Liver (tissue), 9 donors: Measurements from ENCODE around the gene EXOC6B. TPM values are rescaled to one million over a fixed set of nuclear protein-coding genes. Genes with fewer than 3 reads are reported as not detected.
A peak's percentile ranks its signal among the peaks of the same experiment; 100 is the strongest.

Source experiments
- DNase-seq: peaks from one replicate; pipeline ENCODE4 v3.0.0-alpha.2; 2017; ENCODE audit warnings: low spot score
- H3K27ac ChIP-seq, 2 donors: one replicate each; pipeline ENCODE4 v1.7.0; 2013; ENCODE audit warnings: inconsistent platforms in 2 of 2, low read length in 2 of 2, control low read depth in 1 of 2, low read depth in 1 of 2, mild to moderate bottlenecking in 1 of 2
- H3K27me3 ChIP-seq, 4 donors: one replicate each; pipeline versions ENCODE4 v1.6.1 to v1.7.0; 2013; ENCODE audit warnings: low read length in 3 of 4, inconsistent platforms in 1 of 4, mild to moderate bottlenecking in 1 of 4, moderate library complexity in 1 of 4; ENCODE audit not compliant: control insufficient read depth in 4 of 4, insufficient read depth in 4 of 4
- H3K36me3 ChIP-seq, 4 donors: one replicate each; pipeline versions ENCODE4 v1.6.1 to v1.7.0; 2013; ENCODE audit warnings: low read length in 3 of 4, mild to moderate bottlenecking in 3 of 4, low read depth in 1 of 4, moderate library complexity in 1 of 4; ENCODE audit not compliant: control insufficient read depth in 4 of 4, insufficient read depth in 3 of 4
- H3K4me1 ChIP-seq, 4 donors: one replicate each; pipeline versions ENCODE4 v1.6.1 to v1.7.0; 2013; ENCODE audit warnings: low read length in 3 of 4, mild to moderate bottlenecking in 3 of 4, moderate library complexity in 1 of 4; ENCODE audit not compliant: control insufficient read depth in 4 of 4, insufficient read depth in 4 of 4
- H3K4me3 ChIP-seq, 3 donors: one replicate each; pipeline versions ENCODE4 v1.6.1 to v1.7.0; 2013; ENCODE audit warnings: low read length in 3 of 3, control low read depth in 1 of 3, low read depth in 1 of 3, mild to moderate bottlenecking in 1 of 3
- H3K9ac ChIP-seq, 2 donors: one replicate each; pipeline ENCODE4 v1.7.0; 2013; ENCODE audit warnings: low read length in 2 of 2, mild to moderate bottlenecking in 2 of 2, moderate library complexity in 2 of 2, control low read depth in 1 of 2, low read depth in 1 of 2
- H3K9me3 ChIP-seq, 4 donors: one replicate each; pipeline versions ENCODE4 v1.6.1 to v1.7.0; 2013; ENCODE audit warnings: low read length in 3 of 4; ENCODE audit not compliant: control insufficient read depth in 4 of 4
- ATF3 ChIP-seq: IDR thresholded peaks from 2 replicates; pipeline ENCODE4 v1.6.1; 2016; ENCODE audit warnings: antibody characterized with exemption
- CTCF ChIP-seq: fragments of 150-350 bp; IDR thresholded peaks from 2 replicates; pipeline ENCODE4 v1.5.1; 2017; ENCODE audit warnings: improper control_type of control experiment, low read depth, low read length; ENCODE audit not compliant: missing input control
- EGR1 ChIP-seq, 2 donors: IDR thresholded peaks; 2 replicates each; pipeline ENCODE4 v1.6.1; 2016 to 2018; ENCODE audit warnings: antibody characterized with exemption in 2 of 2, low read depth in 2 of 2
- FOXA1 ChIP-seq: IDR thresholded peaks from 2 replicates; pipeline ENCODE4 v1.6.1; 2016; ENCODE audit warnings: antibody characterized with exemption
- FOXA2 ChIP-seq: IDR thresholded peaks from 2 replicates; pipeline ENCODE4 v1.6.1; 2016; ENCODE audit warnings: antibody characterized with exemption
- GABPA ChIP-seq, 2 donors: IDR thresholded peaks in 1 of 2; conservative IDR thresholded peaks in 1 of 2; 2 replicates each; pipeline ENCODE4 v1.6.1; 2016; ENCODE audit warnings: antibody characterized with exemption in 2 of 2, mild to moderate bottlenecking in 1 of 2, moderate library complexity in 1 of 2
- HNF4A ChIP-seq, 2 donors: conservative IDR thresholded peaks; 2 replicates each; pipeline ENCODE4 v1.6.1; 2016; ENCODE audit warnings: antibody characterized with exemption in 2 of 2, mild to moderate bottlenecking in 2 of 2
- HNF4G ChIP-seq: IDR thresholded peaks from 2 replicates; pipeline ENCODE4 v1.6.1; 2016; ENCODE audit warnings: antibody characterized with exemption
- JUND ChIP-seq, 2 donors: IDR thresholded peaks; 2 replicates each; pipeline ENCODE4 v1.6.1; 2016; ENCODE audit warnings: antibody characterized with exemption in 2 of 2
- NR2F2 ChIP-seq: IDR thresholded peaks from 2 replicates; pipeline ENCODE4 v1.6.1; 2016; ENCODE audit warnings: antibody characterized with exemption
- RAD21 ChIP-seq, 2 donors: IDR thresholded peaks; 2 replicates each; pipeline ENCODE4 v1.6.1; 2016; ENCODE audit warnings: antibody characterized with exemption in 2 of 2, mild to moderate bottlenecking in 2 of 2
- REST ChIP-seq: IDR thresholded peaks from 2 replicates; pipeline ENCODE4 v1.6.1; 2016; ENCODE audit warnings: antibody characterized with exemption, mild to moderate bottlenecking
- RXRA ChIP-seq, 2 donors: IDR thresholded peaks; 2 replicates each; pipeline ENCODE4 v1.6.1; 2017 to 2018; ENCODE audit warnings: antibody characterized with exemption in 2 of 2, mild to moderate bottlenecking in 1 of 2
- SP1 ChIP-seq: IDR thresholded peaks from 2 replicates; pipeline ENCODE4 v1.6.1; 2018; ENCODE audit warnings: antibody characterized with exemption, mild to moderate bottlenecking
- TAF1 ChIP-seq: conservative IDR thresholded peaks from 2 replicates; pipeline ENCODE4 v1.6.1; 2016; ENCODE audit warnings: antibody characterized with exemption, mild to moderate bottlenecking
- YY1 ChIP-seq: IDR thresholded peaks from 2 replicates; pipeline ENCODE4 v1.6.1; 2016; ENCODE audit warnings: antibody characterized with exemption, mild to moderate bottlenecking
- ZBTB33 ChIP-seq: IDR thresholded peaks from 2 replicates; pipeline ENCODE4 v1.6.1; 2016; ENCODE audit warnings: antibody characterized with exemption
- WGBS: extraction: QIAGEN DNeasy Blood & Tissue Kit; methylation state at CpG from one replicate; pipeline ENCODE4 v1.1.7; 2013; 5-methylcytosine and 5-hydroxymethylcytosine counted together
- polyA plus RNA-seq, 2 donors: library from polyadenylated mRNA; stranded (reverse) in 1 of 2; unstranded in 1 of 2; fragments of 200-250 nt in 1 of 2; fragments of >200 nt in 1 of 2; fragmentation: Nextera tagmentation in 1 of 2; extraction: Ambion mirVana in 1 of 2; gene quantifications; one replicate each; pipeline versions ENCODE4 v1.2.1 to v1.2.3, GENCODE V29; 2013 to 2015
- total RNA-seq, 2 donors: library from RNA; depleted of rRNA; stranded (reverse); fragments of >200 nt; gene quantifications; one replicate each; pipeline ENCODE4 v1.2.3, GENCODE V29; 2014
- TF ChIP-seq, protein P1 (sequence below): IDR thresholded peaks from 2 replicates; pipeline ENCODE4 v1.6.1; 2016; ENCODE audit warnings: antibody characterized with exemption
- donor health status: healthy.
- donor health status: healthy.
- donor health status: healthy.
- donor health status: healthy.
- donor health status: healthy.

The EXOC6B gene
- total and polyA plus RNA-seq, 4 donors: 1.7 to 9.5 (median 5.5) TPM

DNA sequence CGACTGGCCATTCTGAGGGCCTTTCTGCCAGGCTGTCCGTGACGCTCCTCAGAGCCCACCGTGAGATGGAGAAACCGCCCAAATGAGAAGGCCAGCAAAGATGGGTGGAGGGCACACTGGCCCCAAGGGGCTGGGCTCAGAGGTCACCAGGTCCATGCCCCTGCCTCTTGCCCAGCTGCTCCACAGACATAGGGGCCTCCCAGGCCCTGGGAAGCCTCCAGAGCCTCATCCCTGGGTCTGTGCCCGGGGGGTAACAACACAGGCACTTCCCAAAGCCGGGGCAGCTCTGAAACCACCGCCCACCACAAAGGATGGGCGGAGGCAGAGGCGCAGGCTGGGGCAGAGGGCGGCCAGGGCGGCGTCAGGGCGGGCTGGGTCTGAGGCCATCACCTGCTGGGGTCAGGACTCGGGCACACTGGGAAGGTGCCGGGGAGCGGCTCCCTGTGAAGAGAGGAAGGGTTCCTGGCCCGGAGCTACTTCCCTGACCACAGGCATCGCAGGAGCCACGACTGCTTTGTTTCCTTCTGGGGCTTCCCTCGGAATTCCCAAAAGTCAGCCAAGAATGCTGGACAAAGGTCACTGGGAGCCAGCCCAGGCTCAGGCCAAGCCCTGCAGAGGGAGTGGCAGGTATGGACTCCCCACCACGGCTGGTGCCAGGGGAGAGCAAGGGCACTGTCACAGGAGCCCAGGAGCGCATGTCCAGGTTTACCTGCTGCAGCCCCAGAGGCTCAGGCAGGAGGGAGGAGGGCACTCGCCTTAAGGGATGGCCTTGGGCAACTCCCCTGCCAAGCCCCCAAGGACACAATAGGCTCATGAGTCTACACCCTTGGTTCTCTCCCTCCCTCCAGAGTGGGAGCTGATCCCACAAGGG, 687.6 kb downstream of the EXOC6B start:
- Histone ChIP-seq H3K4me3 (no peak overlapping the region), H3K9ac (no peak overlapping the region), H3K27me3 (no peaks in the 10 kb centered on the region), H3K36me3 (no peaks in the 10 kb centered on the region), H3K27ac (no peak overlapping the region), H3K4me1 (peaks cover 5 to 19% (median 9%) of the 10 kb centered on the region in 4 donors), H3K9me3 (no peaks in the 10 kb centered on the region)
- TF ChIP-seq REST (no peak), SP1 (peak; percentile 43), HNF4A (conservative IDR thresholded peaks at IDR 0.05) (peak; percentile 64 to 72), YY1 (no peak), TAF1 (no peak), FOXA1 (no peak), HNF4G (no peak), ZBTB33 (no peak), RAD21 (IDR thresholded peaks at IDR 0.05) (peak; percentile 15 to 37), FOXA2 (no peak), JUND (IDR thresholded peaks at IDR 0.05) (no peak), NR2F2 (peak; percentile 17), ATF3 (no peak), CTCF (no peak), EGR1 (IDR thresholded peaks at IDR 0.05; ENCODE audit: low read depth in 2 of 2) (no peak), GABPA (IDR thresholded peaks at IDR 0.05 in 1 of 2, conservative IDR thresholded peaks at IDR 0.05 in 1 of 2) (no peak), RXRA (IDR thresholded peaks at IDR 0.05) (peak; percentile 62 to 75)
- TF ChIP-seq, protein P1, sequence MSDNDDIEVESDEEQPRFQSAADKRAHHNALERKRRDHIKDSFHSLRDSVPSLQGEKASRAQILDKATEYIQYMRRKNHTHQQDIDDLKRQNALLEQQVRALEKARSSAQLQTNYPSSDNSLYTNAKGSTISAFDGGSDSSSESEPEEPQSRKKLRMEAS: no peak
- 55% methylated on average over 24 of the region's 24 CpGs for WGBS
- DNase-seq: no peak
